Endothelial cell of umbilical vein (primary cell): Measurements from ENCODE around the gene MPG. TPM values are rescaled to one million over a fixed set of nuclear protein-coding genes. Genes with fewer than 3 reads are reported as not detected.

ENCODE experiments used
- BruUV-seq: library from RNA; stranded (reverse); fragments of 400-500 nt; replicated peaks from 2 replicates; lab custom pipeline; 2021; lab: Mats Ljungman, UMichigan
- CTCF ChIA-PET: fragments of 300-600, 350-600 bp; sonication (Branson Sonifier 250); formaldehyde crosslinking; loops from one replicate; lab custom pipeline; 2021; ENCODE audit warnings: antibody characterized with exemption, inconsistent platforms; lab: Charles Lee
- POLR2A ChIA-PET: fragments of 300-600, 350-600 bp; sonication (Branson Sonifier 250); formaldehyde crosslinking; loops from one replicate; lab custom pipeline; 2021; ENCODE audit warnings: antibody characterized with exemption, inconsistent platforms; lab: Charles Lee
- DNase-seq: peaks from one replicate; pipeline ENCODE4 v3.0.0-alpha.2; 2011; ENCODE audit warnings: low read depth, low spot score
- FAIRE-seq: peaks from 2 replicates; lab custom pipeline; 2011; peaks lifted over from hg19 to GRCh38; lab: Jason Lieb, UNC
- H2AFZ ChIP-seq: 2 replicates; pipeline ENCODE4 v1.6.0; 2012; ENCODE audit warnings: low read depth, low read length, control low read depth, inconsistent platforms
- H3K27ac ChIP-seq: 2 replicates; pipeline ENCODE4 v1.5.1; 2011; ENCODE audit warnings: low read depth, mild to moderate bottlenecking, control low read depth, low read length, moderate library complexity; ENCODE audit not compliant: insufficient read depth
- H3K27me3 ChIP-seq, 2 experiments: 2 replicates each; pipeline versions ENCODE4 v1.6.0 to v1.6.1; 2011; ENCODE audit warnings: low read length in 2 of 2, mixed read lengths in 1 of 2; ENCODE audit not compliant: control insufficient read depth in 2 of 2, insufficient read depth in 2 of 2
- H3K36me3 ChIP-seq, 2 experiments: 2 replicates in 1 of 2; 3 replicates in 1 of 2; pipeline ENCODE4 v1.5.1; 2011; ENCODE audit warnings: low read length in 2 of 2, mild to moderate bottlenecking in 1 of 2, moderate library complexity in 1 of 2; ENCODE audit not compliant: control insufficient read depth in 2 of 2, insufficient read depth in 2 of 2; ENCODE audit errors: extremely low read depth in 1 of 2
- H3K4me1 ChIP-seq: 3 replicates; pipeline ENCODE4 v1.5.1; 2011; ENCODE audit warnings: mild to moderate bottlenecking, low read length; ENCODE audit not compliant: control insufficient read depth, insufficient read depth; ENCODE audit errors: extremely low read depth
- H3K4me2 ChIP-seq: 2 replicates; pipeline ENCODE4 v1.6.1; 2011; ENCODE audit warnings: low read length, control low read depth, mixed read lengths; ENCODE audit not compliant: insufficient read depth
- H3K4me3 ChIP-seq, 3 experiments: fragments of 200-600 bp in 1 of 3; sonication (generic), shearing (Covaris generic) in 1 of 3; replicated peaks in 1 of 3; 2 replicates each; pipeline ENCODE4 v1.5.1; 2011 to 2016; ENCODE audit warnings: control low read depth in 3 of 3, low read length in 3 of 3, mild to moderate bottlenecking in 2 of 3, inconsistent platforms in 1 of 3, low read depth in 1 of 3, moderate library complexity in 1 of 3; ENCODE audit not compliant: insufficient read depth in 1 of 3
- H3K79me2 ChIP-seq: 2 replicates; pipeline ENCODE4 v1.6.0; 2012; ENCODE audit warnings: low read length, inconsistent platforms; ENCODE audit not compliant: control insufficient read depth, insufficient read depth
- H3K9ac ChIP-seq: replicated peaks from 2 replicates; pipeline ENCODE3; 2011; ENCODE audit warnings: low read length, control low read depth; ENCODE audit not compliant: insufficient read depth; ENCODE audit errors: extremely low read depth
- H3K9me1 ChIP-seq: replicated peaks from 3 replicates; pipeline ENCODE4 v1.6.0; 2011; ENCODE audit warnings: mild to moderate bottlenecking, low read length; ENCODE audit not compliant: control insufficient read depth, insufficient read depth; ENCODE audit errors: extremely low read depth
- H3K9me3 ChIP-seq: replicated peaks from 2 replicates; pipeline ENCODE4 v1.5.1; 2012; ENCODE audit warnings: low read length, inconsistent platforms; ENCODE audit not compliant: control insufficient read depth, insufficient read depth
- H4K20me1 ChIP-seq: replicated peaks from 2 replicates; pipeline ENCODE3; 2011; ENCODE audit warnings: mild to moderate bottlenecking, low read length; ENCODE audit not compliant: control insufficient read depth, insufficient read depth; ENCODE audit errors: extremely low read depth
- FOS ChIP-seq: IDR thresholded peaks from 2 replicates; pipeline ENCODE4 v1.6.1; 2011; ENCODE audit warnings: mild to moderate bottlenecking, low read length, moderate library complexity, borderline replicate concordance; ENCODE audit not compliant: insufficient read depth
- GATA2 ChIP-seq: IDR thresholded peaks from 2 replicates; pipeline ENCODE4 v1.7.0; 2011; ENCODE audit warnings: low read depth, mild to moderate bottlenecking, moderate library complexity, mixed read lengths, low read length; ENCODE audit not compliant: insufficient read length, insufficient read depth
- JUN ChIP-seq: IDR thresholded peaks from 2 replicates; pipeline ENCODE4 v1.6.1; 2011; ENCODE audit warnings: borderline replicate concordance, low read depth; ENCODE audit not compliant: insufficient read length, insufficient read depth
- MYC ChIP-seq: IDR thresholded peaks from one replicate; pipeline ENCODE4 v1.6.1; 2011; ENCODE audit warnings: mild to moderate bottlenecking, low read depth, low read length
- POLR2A ChIP-seq: IDR thresholded peaks from 2 replicates; pipeline ENCODE4 v1.6.1; 2012; ENCODE audit warnings: low read depth, mild to moderate bottlenecking, control low read depth, low read length
- POLR2AphosphoS5 ChIP-seq: IDR thresholded peaks from 2 replicates; pipeline ENCODE4 v1.6.1; 2012; ENCODE audit warnings: low read depth, mild to moderate bottlenecking, control low read depth, low read length, moderate library complexity; ENCODE audit not compliant: insufficient read depth
- dilution Hi-C: fragments of 300-500 bp; cut with MboI; formaldehyde crosslinking; loops from one replicate; pipeline ENCODE4 v1.15.0; 2019; ENCODE audit warnings: low sequenced_read_pairs; ENCODE audit not compliant: extremely low pct_ligation_motif_present
- intact Hi-C: fragments of 100-400 bp; cut with micrococcal nuclease; formaldehyde crosslinking; loops from one replicate; pipeline ENCODE4 v1.10.0; 2022
- polyA plus RNA-seq, 4 experiments: library from polyadenylated mRNA; depleted of rRNA in 3 of 4; stranded (reverse) in 3 of 4; unstranded in 1 of 4; fragments of >200 nt; gene quantifications; 2 replicates each; pipeline versions ENCODE4 v1.2.1 to v1.2.3, GENCODE V29; 2011 to 2012; ENCODE audit warnings: missing spikeins in 1 of 4
- total RNA-seq: library from RNA; stranded (reverse); gene quantifications from 2 replicates; pipeline ENCODE4 v1.2.3, GENCODE V29; 2021
- TF ChIP-seq, protein P1 (sequence below), 2 donors: IDR thresholded peaks; 1 replicate in 1 of 2; 2 replicates in 1 of 2; pipeline ENCODE4 v1.5.1; 2011; ENCODE audit warnings: low read length in 2 of 2, mild to moderate bottlenecking in 2 of 2, moderate library complexity in 2 of 2, control low read depth in 1 of 2, inconsistent platforms in 1 of 2, low read depth in 1 of 2; ENCODE audit not compliant: insufficient read depth in 1 of 2; ENCODE audit errors: extremely low read depth in 1 of 2
- TF ChIP-seq, protein P2 (sequence below): IDR thresholded peaks from 2 replicates; pipeline ENCODE4 v1.6.1; 2011; ENCODE audit not compliant: insufficient read depth, insufficient read length

Gene MPG
- total and polyA plus RNA-seq, 2 donors (not counting 3 experiments of a cell fraction or from before 2014, with no cell fraction given) = 70.5 to 140 TPM

DNA sequence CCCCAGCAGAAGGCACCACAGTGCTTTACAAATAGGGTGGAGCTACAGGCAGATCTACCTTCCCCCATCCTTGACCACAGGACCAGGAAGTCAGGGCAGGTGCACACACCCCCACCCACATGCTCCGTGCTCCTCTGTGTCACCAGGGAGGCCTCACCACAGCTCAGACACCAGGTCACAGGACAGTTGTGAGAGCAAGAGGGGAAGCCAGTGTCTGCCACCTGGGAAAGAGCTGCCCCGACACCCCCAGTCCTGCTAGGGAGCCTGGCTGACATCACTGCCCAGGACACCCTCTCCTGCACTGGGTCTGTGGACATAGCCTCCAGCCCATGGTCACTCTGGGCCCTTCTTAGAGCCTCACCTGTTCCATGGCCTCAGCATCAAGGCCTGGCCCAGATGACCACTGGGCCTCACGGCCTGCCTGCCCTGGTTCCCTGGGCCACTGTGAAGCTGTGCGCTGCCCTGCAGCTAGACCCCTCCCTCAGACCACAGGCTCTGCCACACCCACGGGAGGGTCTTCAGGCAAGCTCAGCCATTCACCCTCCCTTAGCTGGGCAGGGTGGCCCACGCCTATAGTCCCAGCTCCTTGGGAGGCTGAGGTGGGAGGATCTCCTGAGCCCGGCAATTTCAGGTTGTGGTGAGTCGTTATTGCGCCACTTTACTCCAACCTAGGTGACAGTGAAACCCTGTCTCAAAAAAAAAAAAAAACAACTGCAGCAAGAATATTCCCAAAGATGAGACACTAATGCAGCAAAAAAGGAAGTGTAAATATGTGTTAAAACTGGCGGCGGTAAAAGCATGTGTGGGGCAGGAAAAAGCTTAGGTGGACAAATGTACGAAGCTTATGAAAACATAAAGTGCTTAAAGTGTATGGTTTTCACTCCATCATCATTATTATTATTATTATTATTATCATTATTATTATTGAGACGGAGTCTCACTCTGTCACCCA is 38.8 kb upstream of the MPG start:
- no peaks in the 10 kb centered on the region for H3K79me2 ChIP-seq
- dilution Hi-C loops = no loop called here
- no peak for FAIRE-seq

More for the DNA sequence above, 38.8 kb upstream of the MPG start:
- ChIA-PET POLR2A (no interaction called here), CTCF (no interaction called here)
- TF ChIP-seq POLR2AphosphoS5 (no peak), GATA2 (no peak), POLR2A (no peak), JUN (no peak), FOS (no peak), MYC (no peak)
- TF ChIP-seq, protein P1, sequence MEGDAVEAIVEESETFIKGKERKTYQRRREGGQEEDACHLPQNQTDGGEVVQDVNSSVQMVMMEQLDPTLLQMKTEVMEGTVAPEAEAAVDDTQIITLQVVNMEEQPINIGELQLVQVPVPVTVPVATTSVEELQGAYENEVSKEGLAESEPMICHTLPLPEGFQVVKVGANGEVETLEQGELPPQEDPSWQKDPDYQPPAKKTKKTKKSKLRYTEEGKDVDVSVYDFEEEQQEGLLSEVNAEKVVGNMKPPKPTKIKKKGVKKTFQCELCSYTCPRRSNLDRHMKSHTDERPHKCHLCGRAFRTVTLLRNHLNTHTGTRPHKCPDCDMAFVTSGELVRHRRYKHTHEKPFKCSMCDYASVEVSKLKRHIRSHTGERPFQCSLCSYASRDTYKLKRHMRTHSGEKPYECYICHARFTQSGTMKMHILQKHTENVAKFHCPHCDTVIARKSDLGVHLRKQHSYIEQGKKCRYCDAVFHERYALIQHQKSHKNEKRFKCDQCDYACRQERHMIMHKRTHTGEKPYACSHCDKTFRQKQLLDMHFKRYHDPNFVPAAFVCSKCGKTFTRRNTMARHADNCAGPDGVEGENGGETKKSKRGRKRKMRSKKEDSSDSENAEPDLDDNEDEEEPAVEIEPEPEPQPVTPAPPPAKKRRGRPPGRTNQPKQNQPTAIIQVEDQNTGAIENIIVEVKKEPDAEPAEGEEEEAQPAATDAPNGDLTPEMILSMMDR (IDR thresholded peaks at IDR 0.05; ENCODE audit: extremely low read depth in 1 of 2, insufficient read depth in 1 of 2, low read depth in 1 of 2, low read length in 2 of 2) = no peak
- TF ChIP-seq, protein P2, sequence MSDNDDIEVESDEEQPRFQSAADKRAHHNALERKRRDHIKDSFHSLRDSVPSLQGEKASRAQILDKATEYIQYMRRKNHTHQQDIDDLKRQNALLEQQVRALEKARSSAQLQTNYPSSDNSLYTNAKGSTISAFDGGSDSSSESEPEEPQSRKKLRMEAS = no peak
- no TSS peak for BruUV-seq
- intact Hi-C loops = no loop called here
- Histone ChIP-seq H3K9me1 (no peaks in the 10 kb centered on the region), H3K36me3 (no peaks in the 10 kb centered on the region), H4K20me1 (no peaks in the 10 kb centered on the region), H3K4me2 (no peak overlapping the region), H3K9me3 (no peaks in the 10 kb centered on the region), H3K27ac (no peak overlapping the region), H2AFZ (no peak overlapping the region), H3K4me3 (no peak overlapping the region), H3K9ac (no peak overlapping the region), H3K4me1 (no peaks in the 10 kb centered on the region), H3K27me3 (no peaks in the 10 kb centered on the region)
- no peak for DNase-seq
